ENCODE measurements around the gene RCAN2. TPM values are rescaled to one million over a fixed set of nuclear protein-coding genes. Genes with fewer than 3 reads are reported as not detected.

Gene RCAN2
- total RNA-seq, 1 experiment from 2014 or later = 3.7 TPM

- no TSS peak for BruUV-seq (replicated peaks)
- no peaks in the 10 kb centered on the region for H3K4me1 Mint-ChIP-seq (ENCODE audit: low read depth, unreplicated experiment)
- H3K9me3 Mint-ChIP-seq (ENCODE audit: low read depth, unreplicated experiment) = no peaks in the 10 kb centered on the region
- no peak overlapping the region for H3K27ac Mint-ChIP-seq (ENCODE audit: unreplicated experiment)
- H3K4me3 Mint-ChIP-seq (ENCODE audit: low read depth, unreplicated experiment) = no peak overlapping the region
- H3K36me3 Mint-ChIP-seq (ENCODE audit: insufficient read depth, unreplicated experiment) = no peaks in the 10 kb centered on the region
- H3K27me3 Mint-ChIP-seq (ENCODE audit: unreplicated experiment) = no peaks in the 10 kb centered on the region
- TF ChIP-seq, protein P1, sequence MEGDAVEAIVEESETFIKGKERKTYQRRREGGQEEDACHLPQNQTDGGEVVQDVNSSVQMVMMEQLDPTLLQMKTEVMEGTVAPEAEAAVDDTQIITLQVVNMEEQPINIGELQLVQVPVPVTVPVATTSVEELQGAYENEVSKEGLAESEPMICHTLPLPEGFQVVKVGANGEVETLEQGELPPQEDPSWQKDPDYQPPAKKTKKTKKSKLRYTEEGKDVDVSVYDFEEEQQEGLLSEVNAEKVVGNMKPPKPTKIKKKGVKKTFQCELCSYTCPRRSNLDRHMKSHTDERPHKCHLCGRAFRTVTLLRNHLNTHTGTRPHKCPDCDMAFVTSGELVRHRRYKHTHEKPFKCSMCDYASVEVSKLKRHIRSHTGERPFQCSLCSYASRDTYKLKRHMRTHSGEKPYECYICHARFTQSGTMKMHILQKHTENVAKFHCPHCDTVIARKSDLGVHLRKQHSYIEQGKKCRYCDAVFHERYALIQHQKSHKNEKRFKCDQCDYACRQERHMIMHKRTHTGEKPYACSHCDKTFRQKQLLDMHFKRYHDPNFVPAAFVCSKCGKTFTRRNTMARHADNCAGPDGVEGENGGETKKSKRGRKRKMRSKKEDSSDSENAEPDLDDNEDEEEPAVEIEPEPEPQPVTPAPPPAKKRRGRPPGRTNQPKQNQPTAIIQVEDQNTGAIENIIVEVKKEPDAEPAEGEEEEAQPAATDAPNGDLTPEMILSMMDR (IDR thresholded peaks at IDR 0.05; ENCODE audit: unreplicated experiment) = no peak
- CTCF ChIA-PET = no interaction called here
- intact Hi-C loops (cut with micrococcal nuclease; ENCODE audit: unreplicated experiment) = no loop called here
- DNase-seq = no peak
Measured at GRCh38 chr6:46255528-46255927, 235.7 kb downstream of the RCAN2 start.

DNA sequence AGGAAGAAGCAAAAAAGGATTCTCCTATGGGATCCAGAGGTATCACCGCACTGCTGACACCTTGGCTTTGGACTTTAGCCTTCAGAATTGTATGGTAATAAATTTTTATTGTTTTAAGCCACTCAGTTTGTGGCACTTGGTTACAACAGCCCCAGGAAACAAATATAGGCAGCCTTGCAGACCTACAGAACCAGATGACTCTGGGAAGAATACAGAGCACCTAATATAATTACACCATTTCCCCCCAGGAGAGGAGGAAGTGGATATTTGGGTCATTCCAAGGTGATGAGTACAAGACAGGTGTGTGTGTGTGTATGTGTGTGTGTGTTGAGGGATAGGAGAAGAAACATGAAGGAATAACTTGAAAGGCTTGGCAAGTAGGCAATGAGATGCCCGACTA lies 236.3 kb downstream of the RCAN2 start:
- TF ChIP-seq, protein P1 (IDR thresholded peaks at IDR 0.05; ENCODE audit: unreplicated experiment) = no peak
- no peaks in the 10 kb centered on the region for H3K27me3 Mint-ChIP-seq (ENCODE audit: unreplicated experiment)
- intact Hi-C loops (cut with micrococcal nuclease; ENCODE audit: unreplicated experiment) = no loop called here
- CTCF ChIA-PET = no interaction called here
- H3K4me1 Mint-ChIP-seq (ENCODE audit: low read depth, unreplicated experiment) = no peaks in the 10 kb centered on the region
- H3K36me3 Mint-ChIP-seq (ENCODE audit: insufficient read depth, unreplicated experiment) = no peaks in the 10 kb centered on the region
- H3K4me3 Mint-ChIP-seq (ENCODE audit: low read depth, unreplicated experiment) = no peak overlapping the region
- no peak for DNase-seq
- BruUV-seq (replicated peaks) = no TSS peak
- no peak overlapping the region for H3K27ac Mint-ChIP-seq (ENCODE audit: unreplicated experiment)
- no peaks in the 10 kb centered on the region for H3K9me3 Mint-ChIP-seq (ENCODE audit: low read depth, unreplicated experiment)

- DNase-seq = no peak
- CTCF ChIA-PET = no interaction called here
- H3K27me3 Mint-ChIP-seq (ENCODE audit: unreplicated experiment) = no peaks in the 10 kb centered on the region
- H3K36me3 Mint-ChIP-seq (ENCODE audit: insufficient read depth, unreplicated experiment) = no peaks in the 10 kb centered on the region
- TF ChIP-seq, protein P1 (IDR thresholded peaks at IDR 0.05; ENCODE audit: unreplicated experiment) = no peak
- no peak overlapping the region for H3K27ac Mint-ChIP-seq (ENCODE audit: unreplicated experiment)
- no TSS peak for BruUV-seq (replicated peaks)
- H3K4me3 Mint-ChIP-seq (ENCODE audit: low read depth, unreplicated experiment) = no peak overlapping the region
- H3K4me1 Mint-ChIP-seq (ENCODE audit: low read depth, unreplicated experiment) = no peaks in the 10 kb centered on the region
- intact Hi-C loops (cut with micrococcal nuclease; ENCODE audit: unreplicated experiment) = no loop called here
- H3K9me3 Mint-ChIP-seq (ENCODE audit: low read depth, unreplicated experiment) = no peaks in the 10 kb centered on the region
Measured at GRCh38 chr6:46254331-46254730, 236.9 kb downstream of the RCAN2 start.

DNA sequence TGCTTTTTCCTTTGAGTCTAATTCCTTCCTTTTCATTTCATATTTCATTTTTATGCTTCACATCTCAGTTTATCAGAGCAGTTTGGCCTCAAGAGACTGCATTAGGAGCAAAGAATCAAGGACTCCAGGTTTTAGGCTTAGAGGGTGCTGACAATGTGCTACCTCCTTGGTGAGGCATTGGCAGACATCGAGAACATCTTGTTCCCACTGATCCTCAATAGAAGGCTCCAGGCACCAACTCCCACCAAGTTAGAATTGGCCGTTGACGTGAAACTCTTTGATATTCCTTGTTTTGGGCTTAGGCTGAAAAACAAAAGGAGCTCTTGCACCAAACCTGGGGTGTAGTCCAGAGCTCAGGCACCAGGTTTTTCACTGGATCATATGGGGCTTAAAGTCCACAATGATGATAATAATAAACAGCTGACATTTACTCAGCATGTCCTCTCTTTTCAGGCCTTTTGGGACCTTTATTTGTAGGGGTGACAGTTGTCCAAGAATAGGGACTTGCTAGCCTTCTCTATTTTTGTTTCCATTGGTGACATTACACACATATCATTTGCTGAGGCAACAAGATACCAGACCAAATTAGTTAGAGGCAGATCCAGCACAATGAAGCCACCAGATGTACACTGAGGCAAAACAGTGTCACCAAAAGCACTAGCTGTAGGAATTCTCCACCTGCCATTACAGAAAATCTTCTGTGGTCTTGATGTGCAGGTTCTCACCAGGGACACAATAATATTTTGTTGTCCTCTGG lies 239.5 kb downstream of the RCAN2 start:
- DNase-seq = no peak
- Mint-ChIP-seq H3K4me3 (ENCODE audit: low read depth, unreplicated experiment) (no peak overlapping the region), H3K4me1 (ENCODE audit: low read depth, unreplicated experiment) (no peaks in the 10 kb centered on the region), H3K9me3 (ENCODE audit: low read depth, unreplicated experiment) (no peaks in the 10 kb centered on the region), H3K27ac (ENCODE audit: unreplicated experiment) (no peak overlapping the region), H3K36me3 (ENCODE audit: insufficient read depth, unreplicated experiment) (no peaks in the 10 kb centered on the region), H3K27me3 (ENCODE audit: unreplicated experiment) (no peaks in the 10 kb centered on the region)
- CTCF ChIA-PET = no interaction called here
- BruUV-seq (replicated peaks) = no TSS peak
- intact Hi-C loops (cut with micrococcal nuclease; ENCODE audit: unreplicated experiment) = no loop called here
- TF ChIP-seq, protein P1 (IDR thresholded peaks at IDR 0.05; ENCODE audit: unreplicated experiment) = no peak

All from Calu3 (cell line).